ENCODE results near the gene DCAF5. TPM values are rescaled to one million over a fixed set of nuclear protein-coding genes. Genes with fewer than 3 reads are reported as not detected.
A peak's percentile ranks its signal among the peaks of the same experiment; 100 is the strongest.

Gene DCAF5
- total RNA-seq, 1 donor from 2014 or later = 54.0 TPM

GRCh38 chr14:69055999-69056788 lies 96.7 kb downstream of the DCAF5 start:
- no peak for DNase-seq (ENCODE audit: missing footprints)
- intact Hi-C loops (cut with DNase I) = no loop called here
- ATAC-seq = no peak

- ATAC-seq (no peak), DNase-seq (ENCODE audit: missing footprints) (no peak)
- intact Hi-C loops (cut with DNase I) = no loop called here
Measured at GRCh38 chr14:69055125-69055524, 97.8 kb downstream of the DCAF5 start.

GRCh38 chr14:69054030-69054429 lies 98.9 kb downstream of the DCAF5 start:
- ATAC-seq = no peak

GRCh38 chr14:69052181-69052601 lies 100.7 kb downstream of the DCAF5 start:
- DNase-seq (ENCODE audit: missing footprints) (no peak), ATAC-seq (no peak)
- intact Hi-C loops (cut with DNase I) = loop anchor here (5.0 kb wide), 1 partner anchor 140 kb away; no protein-coding TSS in a partner anchor

More at GRCh38 chr14:69054030-69054429, 98.9 kb downstream of the DCAF5 start:
- no peak for DNase-seq (ENCODE audit: missing footprints)
- intact Hi-C loops (cut with DNase I) = loop anchor here (5.0 kb wide), 1 partner anchor 142 kb away; no protein-coding TSS in a partner anchor

- intact Hi-C loops (cut with DNase I) = loop anchor here (5.0 kb wide), 1 partner anchor 138 kb away; no protein-coding TSS in a partner anchor
- ATAC-seq = no peak
- DNase-seq (ENCODE audit: missing footprints) = no peak
Measured at GRCh38 chr14:69050240-69051184, 102.4 kb downstream of the DCAF5 start.

- no peak for DNase-seq (ENCODE audit: missing footprints)
- intact Hi-C loops (cut with DNase I) = loop anchor here (5.0 kb wide), 2 partner anchors 72 to 137 kb away; partner anchors contain the start of gene ACTN1
- peak; percentile 67 for ATAC-seq
Measured at GRCh38 chr14:69049675-69050074, 103.2 kb downstream of the DCAF5 start.

GRCh38 chr14:69048456-69048855 lies 104.5 kb downstream of the DCAF5 start:
- DNase-seq (ENCODE audit: missing footprints) (no peak), ATAC-seq (no peak)
- intact Hi-C loops (cut with DNase I) = loop anchor here (5.0 kb wide), 1 partner anchor 71 kb away; the partner anchor contains the start of gene ACTN1

- intact Hi-C loops (cut with DNase I) = loop anchor here (5.0 kb wide), 1 partner anchor 70 kb away; the partner anchor contains the start of gene ACTN1
- ATAC-seq (no peak), DNase-seq (ENCODE audit: missing footprints) (no peak)
Measured at GRCh38 chr14:69047255-69047654, 105.7 kb downstream of the DCAF5 start.

- DNase-seq (ENCODE audit: missing footprints) (no peak), ATAC-seq (no peak)
- intact Hi-C loops (cut with DNase I) = loop anchor here (5.0 kb wide), 1 partner anchor 69 kb away; the partner anchor contains the start of gene ACTN1
Measured at GRCh38 chr14:69046476-69046860, 106.5 kb downstream of the DCAF5 start.

GRCh38 chr14:69045857-69046475 lies 107.0 kb downstream of the DCAF5 start:
- DNase-seq (ENCODE audit: missing footprints) (no peak), ATAC-seq (peak; percentile 26)
- intact Hi-C loops (cut with DNase I) = loop anchor here (5.0 kb wide), 1 partner anchor 69 kb away; the partner anchor contains the start of gene ACTN1

- intact Hi-C loops (cut with DNase I) = loop anchor here (5.0 kb wide), 1 partner anchor 68 kb away; the partner anchor contains the start of gene ACTN1
- DNase-seq (ENCODE audit: missing footprints) = no peak
- peak; percentile 35 for ATAC-seq
Measured at GRCh38 chr14:69044965-69045555, 107.9 kb downstream of the DCAF5 start.

- intact Hi-C loops (cut with DNase I) = no loop called here
- no peak for ATAC-seq
- DNase-seq (ENCODE audit: missing footprints) = no peak
Measured at GRCh38 chr14:69044296-69044695, 108.6 kb downstream of the DCAF5 start.

- no peak for DNase-seq (ENCODE audit: missing footprints)
- intact Hi-C loops (cut with DNase I) = no loop called here
- ATAC-seq = peak; percentile 68
Measured at GRCh38 chr14:69043596-69044260, 109.2 kb downstream of the DCAF5 start.

- intact Hi-C loops (cut with DNase I) = no loop called here
- no peak for DNase-seq (ENCODE audit: missing footprints)
- peak; percentile 42 for ATAC-seq
Measured at GRCh38 chr14:69042787-69043444, 110.0 kb downstream of the DCAF5 start.

- intact Hi-C loops (cut with DNase I) = no loop called here
Measured at GRCh38 chr14:69042299-69042698, 110.6 kb downstream of the DCAF5 start.

GRCh38 chr14:69041783-69042182 lies 111.1 kb downstream of the DCAF5 start:
- no peak for ATAC-seq
- intact Hi-C loops (cut with DNase I) = no loop called here

More at GRCh38 chr14:69042299-69042698, 110.6 kb downstream of the DCAF5 start:
- DNase-seq (ENCODE audit: missing footprints) = no peak
- no peak for ATAC-seq

GRCh38 chr14:69040353-69040752 lies 112.6 kb downstream of the DCAF5 start:
- ATAC-seq (no peak), DNase-seq (ENCODE audit: missing footprints) (no peak)
- intact Hi-C loops (cut with DNase I) = no loop called here

More at GRCh38 chr14:69041783-69042182, 111.1 kb downstream of the DCAF5 start:
- no peak for DNase-seq (ENCODE audit: missing footprints)

Data from Right ventricle myocardium inferior (tissue), 1 donor.